ENCODE measurements around the gene TUT7. TPM values are rescaled to one million over a fixed set of nuclear protein-coding genes. Genes with fewer than 3 reads are reported as not detected.
"Not testable (repeated sequence)": the region's sequence is repeated elsewhere in the genome, so short reads cannot be mapped to it uniquely, and the experiment has no call there.

Gene TUT7
- total RNA-seq = 10 to 100 TPM; 36.8 to 99.9 (median 50.4) TPM

- H3K9me3 ChIP-seq = no peaks in the 10 kb centered on the region
- H3K27me3 ChIP-seq = no peaks in the 10 kb centered on the region
- peak within 1 kb of the TSS; percentile 89 to 98 (median 98) for H3K4me3 ChIP-seq
- peak within 1 kb of the TSS; percentile 92 to 98 (median 97) for H3K27ac ChIP-seq
- DNase-seq = peak; percentile 90 to 100 (median 97)
- H3K36me3 ChIP-seq = no peaks in the 10 kb centered on the region
- H3K4me1 ChIP-seq = peaks cover 0 to 35% (median 10%) of the 10 kb centered on the region in 4 donors
- TF ChIP-seq POLR2A (IDR thresholded peaks at IDR 0.05) (peak; percentile 69 to 86), CTCF (IDR thresholded peaks at IDR 0.05) (no peak)
These were observed at the start of gene TUT7 for GRCh38 chr9:86354011-86354817. Gene TUT7, minus strand, starts transcription at chr9:86354410. Its CDS starts 1,211 bp downstream, at chr9:86353199.

- no peaks in the 10 kb centered on the region for H3K4me1 ChIP-seq
- H3K27me3 ChIP-seq = no peaks in the 10 kb centered on the region
- no peak overlapping the region for H3K27ac ChIP-seq
- H3K36me3 ChIP-seq = no peaks in the 10 kb centered on the region
- no peak for DNase-seq
- TF ChIP-seq CTCF (IDR thresholded peaks at IDR 0.05) (no peak), POLR2A (IDR thresholded peaks at IDR 0.05) (no peak)
- no peaks in the 10 kb centered on the region for H3K9me3 ChIP-seq
- H3K4me3 ChIP-seq = no peak overlapping the region
These were observed 48.4 kb upstream of the TUT7 start for GRCh38 chr9:86402591-86402990.

- TF ChIP-seq CTCF (IDR thresholded peaks at IDR 0.05) (no peak), POLR2A (IDR thresholded peaks at IDR 0.05) (no peak)
- Histone ChIP-seq H3K36me3 (no peaks in the 10 kb centered on the region), H3K4me1 (no peaks in the 10 kb centered on the region), H3K27ac (no peak overlapping the region), H3K27me3 (no peaks in the 10 kb centered on the region), H3K9me3 (no peaks in the 10 kb centered on the region), H3K4me3 (no peak overlapping the region)
- no peak for DNase-seq
These were observed 42.2 kb upstream of the TUT7 start for GRCh38 chr9:86396412-86396811.

- DNase-seq, H3K4me1 ChIP-seq, H3K27me3 ChIP-seq, H3K36me3 ChIP-seq, H3K4me3 ChIP-seq, H3K27ac ChIP-seq, H3K9me3 ChIP-seq: not testable (repeated sequence)
These were observed 36.0 kb upstream of the TUT7 start for GRCh38 chr9:86390184-86390583.

GRCh38 chr9:86389628-86390027 lies 35.4 kb upstream of the TUT7 start:
- H3K9me3 ChIP-seq = no peaks in the 10 kb centered on the region
- H3K4me1 ChIP-seq = no peaks in the 10 kb centered on the region
- H3K27me3 ChIP-seq = no peaks in the 10 kb centered on the region
- H3K4me3 ChIP-seq = no peak overlapping the region
- H3K36me3 ChIP-seq = no peaks in the 10 kb centered on the region
- DNase-seq = no peak
- no peak for TF ChIP-seq POLR2A (IDR thresholded peaks at IDR 0.05)
- no peak for TF ChIP-seq CTCF (IDR thresholded peaks at IDR 0.05)
- no peak overlapping the region for H3K27ac ChIP-seq

- H3K27ac ChIP-seq = no peak overlapping the region
These were observed 33.2 kb upstream of the TUT7 start for GRCh38 chr9:86387376-86387775.

GRCh38 chr9:86383000-86383399 lies 28.8 kb upstream of the TUT7 start:
- H3K9me3 ChIP-seq = not testable (repeated sequence)

More at GRCh38 chr9:86387376-86387775, 33.2 kb upstream of the TUT7 start:
- H3K36me3 ChIP-seq = no peaks in the 10 kb centered on the region
- no peaks in the 10 kb centered on the region for H3K9me3 ChIP-seq
- no peak overlapping the region for H3K4me3 ChIP-seq
- H3K27me3 ChIP-seq = no peaks in the 10 kb centered on the region
- DNase-seq = no peak
- TF ChIP-seq POLR2A (IDR thresholded peaks at IDR 0.05) (no peak), CTCF (IDR thresholded peaks at IDR 0.05) (no peak)
- no peaks in the 10 kb centered on the region for H3K4me1 ChIP-seq

More at GRCh38 chr9:86383000-86383399, 28.8 kb upstream of the TUT7 start:
- not testable (repeated sequence) for H3K27ac ChIP-seq, H3K27me3 ChIP-seq, DNase-seq, H3K4me3 ChIP-seq, H3K4me1 ChIP-seq, H3K36me3 ChIP-seq

All from Peyer's patch (tissue), 4 donors.